ENCODE results near the gene ZNF385A.
A peak's percentile ranks its signal among the peaks of the same experiment; 100 is the strongest.

The ZNF385A gene, protein sequence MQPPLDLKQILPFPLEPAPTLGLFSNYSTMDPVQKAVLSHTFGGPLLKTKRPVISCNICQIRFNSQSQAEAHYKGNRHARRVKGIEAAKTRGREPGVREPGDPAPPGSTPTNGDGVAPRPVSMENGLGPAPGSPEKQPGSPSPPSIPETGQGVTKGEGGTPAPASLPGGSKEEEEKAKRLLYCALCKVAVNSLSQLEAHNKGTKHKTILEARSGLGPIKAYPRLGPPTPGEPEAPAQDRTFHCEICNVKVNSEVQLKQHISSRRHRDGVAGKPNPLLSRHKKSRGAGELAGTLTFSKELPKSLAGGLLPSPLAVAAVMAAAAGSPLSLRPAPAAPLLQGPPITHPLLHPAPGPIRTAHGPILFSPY

GRCh38 chr12:54384591-54385041 is at the start of gene ZNF385A:
Gene ZNF385A (minus strand): TSS chr12:54384733. CDS start chr12:54384514, 219 bp downstream.
- DNase-seq = no peak

GRCh38 chr12:54432815-54433164 is 48.3 kb upstream of the ZNF385A start:
- DNase-seq = no peak

DNA sequence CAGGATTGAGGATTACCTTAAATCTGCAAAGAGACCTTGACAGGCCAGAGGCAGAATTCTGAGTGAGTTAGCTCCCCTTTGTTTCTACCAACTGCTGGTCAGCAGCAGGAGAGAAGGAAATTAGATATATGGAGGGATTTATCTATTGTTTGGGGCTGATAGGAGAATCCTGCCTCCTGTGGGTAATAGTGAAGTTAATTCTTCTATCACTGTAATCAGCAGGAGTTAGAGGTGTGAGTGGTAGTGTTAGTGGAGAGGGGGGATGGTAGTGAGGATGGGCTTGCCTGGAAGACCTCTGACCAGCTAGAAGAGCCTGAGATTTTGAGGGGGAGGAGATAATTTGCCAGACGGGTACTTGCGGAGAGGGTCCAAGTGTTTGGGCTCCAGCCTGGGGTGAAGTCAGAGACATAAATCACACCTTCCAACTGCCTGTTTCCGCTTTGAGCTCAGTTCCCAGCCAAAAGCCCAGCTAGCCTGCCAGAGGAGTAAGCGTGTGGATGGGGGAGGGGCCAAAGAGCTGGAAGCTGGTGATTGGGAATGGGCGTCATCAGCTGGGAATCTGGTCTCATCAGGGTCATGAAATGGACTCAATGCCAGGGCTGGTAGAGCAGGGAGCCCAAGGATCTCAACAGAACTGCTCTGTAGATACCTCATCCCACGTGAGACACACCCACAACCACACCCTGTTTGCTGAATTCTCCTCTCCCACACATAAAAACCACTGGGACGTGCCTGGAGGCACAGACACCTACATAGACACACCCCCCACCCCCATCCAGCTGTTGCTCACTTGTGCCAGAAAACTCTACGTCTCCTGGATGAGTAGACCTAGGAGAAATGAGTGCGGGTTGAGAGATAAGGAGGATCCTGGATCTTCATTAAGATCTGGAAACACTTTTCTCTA is 47.6 kb upstream of the ZNF385A start:
- DNase-seq = no peak

GRCh38 chr12:54430471-54431069 is 46.0 kb upstream of the ZNF385A start:
- DNase-seq = no peak

GRCh38 chr12:54429014-54429471 is 44.5 kb upstream of the ZNF385A start:
- no peak for DNase-seq

DNA sequence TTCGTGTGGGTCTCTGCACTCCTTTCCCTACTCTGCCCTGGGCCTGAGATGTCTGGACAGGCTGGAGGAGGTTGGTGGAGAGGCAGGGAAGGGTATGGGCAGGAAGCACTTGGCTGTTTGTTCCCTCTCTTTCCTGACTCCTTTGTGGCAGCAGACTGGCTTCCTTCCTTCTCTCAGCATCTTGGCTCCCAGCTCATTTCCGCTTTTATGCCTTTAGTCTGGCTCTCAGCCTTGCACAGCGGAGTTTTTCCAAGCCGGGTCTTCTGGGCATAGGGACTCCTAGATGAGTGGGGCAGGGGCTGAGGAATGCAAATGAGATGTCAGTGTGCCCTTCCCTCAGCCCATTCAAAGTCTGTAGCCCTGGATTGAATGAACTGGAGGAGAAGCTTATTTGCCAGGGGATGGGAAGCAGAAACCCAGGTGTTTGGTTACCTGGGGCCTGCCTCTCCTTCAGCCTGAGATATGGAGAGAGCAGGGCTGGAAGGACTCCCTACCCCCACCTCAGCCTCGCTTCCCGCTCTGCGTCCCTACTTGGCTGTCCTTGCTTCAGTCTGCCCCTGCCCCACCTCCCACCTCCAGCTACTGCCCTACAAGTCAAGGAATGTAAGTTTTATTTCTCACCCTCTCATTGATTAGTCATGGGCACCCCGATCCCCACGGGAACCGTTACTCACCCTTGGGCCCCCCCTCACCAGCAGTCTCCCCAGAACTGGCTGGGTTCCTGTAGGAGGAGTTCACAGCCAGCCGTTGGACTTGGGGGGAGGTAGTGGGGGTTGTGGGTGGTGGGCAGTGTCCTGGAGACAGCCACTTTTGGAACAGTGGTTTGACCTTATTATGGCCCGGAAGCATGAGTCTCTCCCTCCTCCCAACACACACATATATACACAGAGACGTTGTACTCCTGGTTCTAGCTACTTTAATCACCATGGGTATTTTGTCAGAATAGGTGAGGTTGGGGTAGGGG is 43.8 kb upstream of the ZNF385A start:
- DNase-seq = no peak

GRCh38 chr12:54427106-54427505 is 42.6 kb upstream of the ZNF385A start:
- DNase-seq = no peak

DNA sequence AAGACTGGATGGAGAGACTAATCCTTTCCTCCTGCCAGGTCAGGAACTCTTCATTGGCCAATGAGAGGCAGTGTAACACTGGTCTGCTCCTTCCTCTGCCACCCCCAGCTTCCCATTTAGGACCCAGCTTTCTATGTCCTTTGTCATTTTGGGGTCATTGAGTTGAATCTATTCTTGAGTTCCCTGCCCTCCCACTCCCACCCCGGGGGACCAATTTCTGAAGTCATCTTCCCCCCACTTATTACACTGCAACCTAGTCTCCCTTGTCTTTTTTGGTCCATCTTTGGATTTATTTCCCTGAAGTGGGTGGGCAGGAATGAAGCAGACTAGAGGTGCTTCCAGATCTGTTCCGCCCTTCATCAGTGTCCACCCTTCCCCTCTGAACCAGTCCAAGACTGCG is 42.2 kb upstream of the ZNF385A start:
- no peak for DNase-seq

- DNase-seq = no peak
Measured at GRCh38 chr12:54425702-54426101, 41.2 kb upstream of the ZNF385A start.

DNA sequence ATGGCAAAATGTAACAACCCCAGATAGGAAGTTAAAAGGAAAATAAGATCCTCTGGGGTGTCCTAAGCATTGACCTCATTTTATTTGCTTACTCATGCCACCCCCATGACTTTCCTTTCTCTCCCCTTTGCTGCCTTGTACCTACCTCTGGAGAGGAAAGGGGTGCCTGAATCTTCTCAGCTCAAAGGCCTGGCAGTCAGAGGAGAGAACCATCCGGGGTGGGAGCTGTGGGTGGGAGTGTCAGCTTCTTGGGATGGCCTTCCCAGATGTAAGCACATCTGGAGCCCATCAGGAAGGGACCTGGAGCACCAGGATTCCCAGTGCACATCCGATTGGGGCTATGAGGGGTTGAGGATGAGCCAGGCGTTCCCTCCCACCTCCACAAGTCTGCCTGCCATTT is 39.7 kb upstream of the ZNF385A start:
- no peak for DNase-seq

- no peak for DNase-seq
Measured at GRCh38 chr12:54423816-54424150, 39.2 kb upstream of the ZNF385A start.

DNA sequence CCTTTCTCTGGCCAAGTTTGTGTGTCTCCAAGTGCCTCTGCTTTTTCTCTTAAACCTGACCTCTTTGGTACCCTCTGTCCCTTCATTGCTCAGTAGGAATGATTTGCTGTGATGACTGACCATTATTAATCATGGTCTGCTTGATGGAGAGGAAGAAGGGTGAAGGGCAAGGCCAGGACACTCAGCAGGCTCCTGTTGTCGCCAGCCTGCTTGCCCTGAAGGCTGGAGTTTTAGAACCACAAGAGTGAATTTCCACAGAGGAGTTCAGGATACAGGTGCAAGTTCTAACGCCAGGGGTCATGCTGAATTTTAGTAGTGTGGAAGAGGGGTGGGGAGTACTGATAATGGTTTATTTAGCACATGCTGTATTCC is 37.3 kb upstream of the ZNF385A start:
- DNase-seq = no peak

DNA sequence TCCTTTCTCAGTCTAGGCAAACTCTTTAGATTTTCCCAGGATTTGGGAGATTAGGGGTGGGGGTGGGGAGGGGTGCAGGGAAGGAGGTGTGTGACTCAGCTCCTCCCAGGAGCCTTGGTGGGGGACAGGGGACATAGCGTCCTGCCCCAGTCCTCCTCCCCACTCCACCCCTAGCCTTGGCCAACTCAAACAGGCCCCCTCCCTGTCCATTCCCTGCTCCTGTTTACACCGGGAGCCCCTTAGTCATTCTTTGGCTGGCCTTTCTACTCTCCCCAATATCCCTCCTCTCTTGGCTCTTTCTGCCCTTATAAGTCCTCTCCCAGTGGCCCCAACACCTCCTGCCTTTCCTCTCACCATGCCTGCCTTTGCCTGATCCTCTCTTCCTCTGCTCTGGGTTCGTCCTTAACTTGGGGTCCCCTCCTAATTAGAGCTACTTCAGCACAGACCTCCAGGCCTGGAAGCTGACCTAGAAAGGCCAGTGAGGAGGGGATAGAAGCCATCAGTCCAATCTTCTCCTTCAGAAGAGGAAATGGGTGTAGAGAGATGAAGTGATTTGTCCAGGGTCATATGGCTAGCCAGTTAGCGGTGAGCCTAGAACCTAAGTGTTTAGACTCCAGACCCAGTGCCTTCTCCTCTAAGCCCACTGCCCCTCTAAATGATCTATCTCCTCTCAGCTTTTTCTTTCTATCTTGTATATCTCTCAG is 36.8 kb upstream of the ZNF385A start:
- DNase-seq = no peak

- DNase-seq = no peak
Measured at GRCh38 chr12:54420766-54421144, 36.2 kb upstream of the ZNF385A start.

DNA sequence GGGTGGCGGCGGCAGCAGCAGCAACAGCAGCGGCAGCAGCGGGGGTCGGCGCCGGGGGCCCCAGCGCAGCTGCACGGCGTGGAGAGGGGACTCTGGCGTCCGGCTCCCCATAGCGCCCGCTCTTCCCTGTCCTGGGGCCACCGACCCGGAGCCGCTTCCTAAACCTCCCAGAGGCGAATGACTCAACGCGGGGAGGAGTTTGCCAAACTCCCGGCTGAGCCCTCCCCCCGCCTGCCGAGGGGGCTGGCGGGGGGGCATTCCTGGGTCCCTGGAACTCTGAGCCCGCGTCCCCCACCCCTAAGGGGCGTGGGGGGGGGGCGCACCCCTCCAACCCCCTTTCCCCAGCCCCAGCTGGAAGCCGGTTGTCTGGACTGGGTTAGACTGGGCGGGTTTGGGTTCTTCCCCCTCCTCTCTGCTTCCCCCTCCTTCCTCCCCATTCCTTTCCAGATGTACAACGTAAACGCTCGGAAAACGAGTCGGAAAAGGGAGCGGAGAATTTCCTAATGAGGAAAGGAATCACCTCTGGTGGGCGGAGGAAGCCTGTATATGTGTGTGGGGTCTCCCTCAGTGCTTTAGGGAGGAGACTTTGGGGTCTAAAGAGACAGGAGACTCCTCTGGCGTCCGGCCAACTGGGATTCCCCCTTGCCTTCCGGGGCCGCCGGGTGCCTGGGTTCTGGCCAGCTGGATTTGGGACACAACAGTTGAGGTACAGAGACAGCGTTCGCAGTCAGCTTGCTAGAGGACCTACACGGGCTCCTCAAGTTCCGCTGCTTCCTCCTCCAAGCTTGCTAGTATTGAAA is 34.8 kb upstream of the ZNF385A start, which contains the start of gene ITGA5:
Gene ITGA5, minus strand, starts transcription at position 179 of the 800 bp plus-strand sequence. Its CDS starts 68 bp downstream, at position 111.
- peak; percentile 44 for DNase-seq

DNA sequence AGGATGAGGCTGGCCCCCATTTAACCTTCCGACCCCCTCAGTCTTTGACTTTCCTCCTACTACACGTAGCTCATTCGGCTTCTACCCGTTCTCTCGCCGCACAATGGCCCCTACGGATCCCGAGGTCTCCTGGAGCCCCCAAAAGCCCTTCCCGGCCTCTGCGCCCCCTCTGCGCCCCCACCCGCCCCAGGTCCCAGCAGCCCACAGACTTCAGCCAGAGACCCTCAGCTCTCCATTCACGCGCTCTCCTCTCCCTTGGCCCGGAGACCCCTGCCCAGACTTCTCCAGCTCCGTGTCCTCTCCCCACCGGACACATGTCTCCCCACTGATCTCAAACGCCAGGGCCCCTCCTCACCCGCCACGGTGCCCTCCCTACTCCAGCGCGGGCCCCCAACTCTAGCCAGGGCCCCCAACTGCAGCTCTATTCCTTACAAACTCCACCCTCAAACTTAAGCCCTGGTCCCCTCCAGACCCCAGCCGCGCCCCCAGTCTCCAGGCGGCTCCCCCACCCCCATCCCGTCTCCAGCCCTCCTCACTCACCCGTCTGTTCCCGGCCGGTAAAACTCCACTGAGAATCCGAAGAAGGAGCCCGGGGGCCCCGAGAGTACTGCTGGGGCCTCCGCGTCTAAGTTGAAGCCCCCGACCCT is 34.0 kb upstream of the ZNF385A start:
- no peak for DNase-seq

DNA sequence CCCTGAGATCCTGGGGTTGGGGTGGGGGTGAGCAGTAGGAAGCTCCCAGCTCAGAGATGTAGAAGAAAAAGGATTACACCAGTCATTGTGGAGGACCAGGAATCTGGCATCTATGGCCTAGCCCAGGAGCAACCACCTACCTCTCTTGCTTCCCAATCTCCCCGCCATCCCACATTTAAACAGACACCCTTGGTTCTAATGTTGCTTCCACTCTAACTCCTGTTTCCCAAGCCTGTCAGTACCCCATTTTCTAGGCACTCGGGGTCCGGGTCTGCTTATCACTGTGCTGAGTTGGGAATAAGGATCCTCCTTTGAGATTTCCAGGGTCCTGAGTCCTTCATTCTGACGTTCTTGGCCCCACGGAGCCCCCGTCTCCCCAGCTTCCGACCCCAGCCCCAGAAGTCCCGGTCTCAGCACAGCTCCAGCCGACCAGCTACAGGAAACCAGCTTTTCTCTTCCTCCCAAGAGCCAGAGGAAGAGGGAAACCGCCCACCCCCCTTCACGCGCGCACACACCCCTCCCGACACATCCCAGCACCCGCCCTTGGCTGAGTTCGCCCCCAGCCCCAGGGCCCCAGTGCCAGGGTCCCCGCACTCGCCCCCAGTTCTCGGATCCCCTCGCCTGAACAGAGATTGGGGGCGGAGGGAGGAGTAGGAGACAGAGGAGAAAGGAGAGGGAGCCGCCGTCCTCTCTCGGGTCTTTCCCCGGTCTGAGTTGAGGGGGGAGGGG is 33.3 kb upstream of the ZNF385A start:
- DNase-seq = no peak

GRCh38 chr12:54416687-54417603 is 32.4 kb upstream of the ZNF385A start:
- DNase-seq = no peak
